ENCODE data around the gene UBE2D3.

GRCh38 chr4:102868781-102869568 lies 41.6 kb upstream of the UBE2D3 start, which contains the start of gene CISD2:
- TF ChIP-seq CTCF (IDR thresholded peaks at IDR 0.05) (peak in 4 of 7 experiments; percentile 11 to 29 (median 24)), POLR2A (IDR thresholded peaks at IDR 0.05) (peak; percentile 78 to 85 (median 82))
